GM12864 (cell line): ENCODE measurements around the gene TSPAN10.

ENCODE experiments used
- DNase-seq: peaks from one replicate; pipeline ENCODE4 v3.0.0-alpha.2; 2011; ENCODE audit warnings: low read depth
- H3K4me3 ChIP-seq: 2 replicates; pipeline ENCODE4 v1.5.1; 2011; ENCODE audit warnings: mild to moderate bottlenecking, low read depth, low read length, control low read depth
- TF ChIP-seq, protein P1 (sequence below): IDR thresholded peaks from 2 replicates; pipeline ENCODE4 v1.5.1; 2011; ENCODE audit warnings: low read depth, mild to moderate bottlenecking, moderate library complexity, low read length, control low read depth, inconsistent platforms; ENCODE audit errors: missing control alignments

The TSPAN10 gene

DNA sequence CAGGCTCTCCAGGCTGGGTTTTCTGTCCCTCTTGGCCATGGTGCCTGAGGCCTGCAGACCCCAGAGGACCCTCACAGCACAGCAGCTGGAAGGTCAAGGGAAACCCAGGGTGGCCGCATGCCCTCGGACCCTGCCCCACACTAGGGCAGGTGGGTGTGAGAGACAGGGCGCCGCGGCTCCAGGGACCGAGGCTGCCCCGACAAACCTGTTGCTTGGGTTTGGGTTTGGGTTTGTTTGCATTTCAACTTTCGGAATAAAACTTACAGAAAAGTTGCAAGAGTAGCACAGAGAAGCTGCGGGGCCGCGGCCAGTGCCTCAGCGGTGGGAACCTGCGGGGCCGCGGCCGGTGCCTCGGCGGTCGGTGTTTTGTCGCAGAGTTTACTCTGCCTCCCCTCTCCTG is 54.6 kb downstream of the TSPAN10 start:
- no peak for DNase-seq
- no peak overlapping the region for H3K4me3 ChIP-seq
- TF ChIP-seq, protein P1, sequence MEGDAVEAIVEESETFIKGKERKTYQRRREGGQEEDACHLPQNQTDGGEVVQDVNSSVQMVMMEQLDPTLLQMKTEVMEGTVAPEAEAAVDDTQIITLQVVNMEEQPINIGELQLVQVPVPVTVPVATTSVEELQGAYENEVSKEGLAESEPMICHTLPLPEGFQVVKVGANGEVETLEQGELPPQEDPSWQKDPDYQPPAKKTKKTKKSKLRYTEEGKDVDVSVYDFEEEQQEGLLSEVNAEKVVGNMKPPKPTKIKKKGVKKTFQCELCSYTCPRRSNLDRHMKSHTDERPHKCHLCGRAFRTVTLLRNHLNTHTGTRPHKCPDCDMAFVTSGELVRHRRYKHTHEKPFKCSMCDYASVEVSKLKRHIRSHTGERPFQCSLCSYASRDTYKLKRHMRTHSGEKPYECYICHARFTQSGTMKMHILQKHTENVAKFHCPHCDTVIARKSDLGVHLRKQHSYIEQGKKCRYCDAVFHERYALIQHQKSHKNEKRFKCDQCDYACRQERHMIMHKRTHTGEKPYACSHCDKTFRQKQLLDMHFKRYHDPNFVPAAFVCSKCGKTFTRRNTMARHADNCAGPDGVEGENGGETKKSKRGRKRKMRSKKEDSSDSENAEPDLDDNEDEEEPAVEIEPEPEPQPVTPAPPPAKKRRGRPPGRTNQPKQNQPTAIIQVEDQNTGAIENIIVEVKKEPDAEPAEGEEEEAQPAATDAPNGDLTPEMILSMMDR, result no peak

DNA sequence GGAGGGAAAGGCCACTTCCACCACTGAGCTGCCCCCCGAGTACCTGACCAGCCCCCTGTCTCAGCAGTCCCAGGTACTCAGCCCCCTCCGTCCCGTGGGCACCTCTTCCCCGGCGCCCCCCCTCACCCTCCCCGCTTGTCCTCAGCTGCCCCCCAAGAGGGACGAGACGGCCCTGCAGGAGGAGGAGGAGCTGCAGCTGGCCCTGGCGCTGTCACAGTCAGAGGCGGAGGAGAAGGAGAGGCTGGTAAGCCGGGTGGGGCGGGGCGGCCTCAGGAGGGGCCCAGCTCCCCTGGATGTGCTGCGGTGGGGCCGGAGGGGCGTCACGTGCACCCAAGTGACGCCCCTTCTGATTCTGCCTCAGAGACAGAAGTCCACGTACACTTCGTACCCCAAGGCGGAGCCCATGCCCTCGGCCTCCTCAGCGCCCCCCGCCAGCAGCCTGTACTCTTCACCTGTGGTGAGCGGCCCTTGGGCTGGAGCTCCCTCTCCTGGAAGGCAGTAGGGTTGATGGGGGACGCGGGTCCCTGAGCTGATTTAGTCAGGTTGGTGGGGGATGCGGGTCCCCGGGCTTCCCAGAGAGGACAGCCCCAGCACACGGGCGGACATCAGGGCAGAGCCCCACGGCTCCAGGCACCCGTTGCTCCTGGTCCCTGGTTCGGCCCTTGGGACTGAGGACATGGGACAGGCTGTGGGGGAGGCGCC is 56.7 kb downstream of the TSPAN10 start:
- TF ChIP-seq, protein P1, result no peak
- no peak overlapping the region for H3K4me3 ChIP-seq
- no peak for DNase-seq

DNA sequence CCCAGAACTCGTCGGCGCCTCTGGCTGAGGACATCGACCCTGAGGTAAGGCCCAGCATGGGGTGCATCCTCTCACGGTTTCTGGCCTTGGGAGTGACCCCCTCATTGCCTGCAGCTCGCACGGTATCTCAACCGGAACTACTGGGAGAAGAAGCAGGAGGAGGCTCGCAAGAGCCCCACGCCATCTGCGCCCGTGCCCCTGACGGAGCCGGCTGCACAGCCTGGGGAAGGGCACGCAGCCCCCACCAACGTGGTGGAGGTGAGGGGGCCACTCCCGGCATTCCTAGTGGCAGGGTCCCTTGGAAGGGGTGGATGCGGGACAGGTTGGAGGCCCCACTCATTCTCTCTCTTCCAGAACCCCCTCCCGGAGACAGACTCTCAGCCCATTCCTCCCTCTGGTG is 57.8 kb downstream of the TSPAN10 start:
- no peak overlapping the region for H3K4me3 ChIP-seq
- TF ChIP-seq, protein P1, result no peak
- DNase-seq, result no peak

DNA sequence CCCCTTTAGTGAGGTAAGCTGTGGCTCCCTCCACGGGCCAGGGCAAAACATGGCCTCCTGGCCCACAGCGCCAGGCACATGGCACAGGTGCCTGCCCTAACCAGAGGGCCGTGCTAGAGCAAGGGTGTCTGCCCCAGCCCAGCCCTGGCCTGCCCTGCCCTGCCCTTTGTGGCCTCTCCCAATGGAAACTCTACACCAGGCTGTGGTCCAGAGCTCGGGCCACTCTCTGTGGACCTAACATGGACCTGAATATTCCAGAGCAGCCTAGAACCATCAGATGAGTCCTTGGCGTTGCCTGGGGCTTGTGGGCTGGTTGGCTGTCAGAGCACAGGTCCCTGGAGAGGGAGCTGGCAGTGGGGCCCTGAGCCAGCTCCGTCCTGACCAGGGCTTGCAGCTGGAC is 58.2 kb downstream of the TSPAN10 start:
- DNase-seq, result no peak
- TF ChIP-seq, protein P1, result no peak
- no peak overlapping the region for H3K4me3 ChIP-seq

DNA sequence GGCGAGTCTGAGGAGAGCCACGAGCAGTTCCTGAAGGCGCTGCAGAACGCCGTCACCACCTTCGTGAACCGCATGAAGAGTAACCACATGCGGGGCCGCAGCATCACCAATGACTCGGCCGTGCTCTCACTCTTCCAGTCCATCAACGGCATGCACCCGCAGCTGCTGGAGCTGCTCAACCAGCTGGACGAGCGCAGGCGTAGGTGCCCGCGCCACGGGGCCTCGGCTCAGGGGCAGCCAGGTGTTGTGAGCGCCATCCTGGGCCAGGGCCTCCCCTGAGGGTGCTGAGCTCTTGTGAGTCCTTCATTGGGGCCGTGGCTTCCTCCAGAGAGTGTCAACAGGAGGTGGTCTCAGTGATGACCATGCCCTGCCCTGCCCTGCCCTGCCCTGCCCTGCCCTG is 58.8 kb downstream of the TSPAN10 start:
- H3K4me3 ChIP-seq, result no peak overlapping the region
- TF ChIP-seq, protein P1, result no peak
- DNase-seq, result no peak

DNA sequence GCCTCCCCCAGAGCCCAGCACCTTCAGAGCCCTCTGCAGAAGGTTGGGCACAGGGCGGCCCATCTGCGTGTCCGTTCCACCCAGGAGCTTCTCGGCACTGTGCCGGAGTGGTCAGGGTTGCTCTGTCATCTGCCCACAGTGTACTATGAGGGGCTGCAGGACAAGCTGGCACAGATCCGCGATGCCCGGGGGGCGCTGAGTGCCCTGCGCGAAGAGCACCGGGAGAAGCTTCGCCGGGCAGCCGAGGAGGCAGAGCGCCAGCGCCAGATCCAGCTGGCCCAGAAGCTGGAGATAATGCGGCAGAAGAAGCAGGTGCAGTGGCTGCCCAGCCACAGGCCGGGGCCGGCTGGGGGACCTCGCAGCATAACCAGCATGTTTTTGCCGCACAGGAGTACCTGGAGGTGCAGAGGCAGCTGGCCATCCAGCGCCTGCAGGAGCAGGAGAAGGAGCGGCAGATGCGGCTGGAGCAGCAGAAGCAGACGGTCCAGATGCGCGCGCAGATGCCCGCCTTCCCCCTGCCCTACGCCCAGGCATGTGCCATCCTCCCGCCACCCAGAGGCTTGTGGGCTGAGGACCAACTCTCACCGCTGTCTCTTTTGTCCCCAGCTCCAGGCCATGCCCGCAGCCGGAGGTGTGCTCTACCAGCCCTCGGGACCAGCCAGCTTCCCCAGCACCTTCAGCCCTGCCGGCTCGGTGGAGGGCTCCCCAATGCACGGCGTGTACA is 59.4 kb downstream of the TSPAN10 start:
- TF ChIP-seq, protein P1, result no peak
- H3K4me3 ChIP-seq, result no peak overlapping the region
- DNase-seq, result no peak
